Measurements from ENCODE around the gene CALHM5. TPM values are rescaled to one million over a fixed set of nuclear protein-coding genes. Genes with fewer than 3 reads are reported as not detected.
"Not testable (repeated sequence)": the region's sequence is repeated elsewhere in the genome, so short reads cannot be mapped to it uniquely, and the experiment has no call there.

Gene CALHM5
- polyA plus RNA-seq (ENCODE audit: insufficient read length in 12 of 12): 1 to 10 TPM in 11 of 12 donors, not detected in 1; 1.8 to 3.8 (median 3.2) TPM
- long read RNA-seq, donor 1: 0 reads
- long read RNA-seq, donor 2, full-length matches to known transcripts: 3 of 3 reads
- long read RNA-seq, donor 2, partial matches to known transcripts: 0 of 3 reads
- long read RNA-seq, donor 2, other reads (novel, unspliced or antisense): 0 of 3 reads
- long read RNA-seq, donor 3, full-length matches to known transcripts: 2 of 2 reads
- long read RNA-seq, donor 3, partial matches to known transcripts: 0 of 2 reads
- long read RNA-seq, donor 3, other reads (novel, unspliced or antisense): 0 of 2 reads
- long read RNA-seq, donor 4, full-length matches to known transcripts: 1 of 1 reads
- long read RNA-seq, donor 4, partial matches to known transcripts: 0 of 1 reads
- long read RNA-seq, donor 4, other reads (novel, unspliced or antisense): 0 of 1 reads
- long read RNA-seq, donor 5, full-length matches to known transcripts: 2 of 2 reads
- long read RNA-seq, donor 5, partial matches to known transcripts: 0 of 2 reads
- long read RNA-seq, donor 5, other reads (novel, unspliced or antisense): 0 of 2 reads
- long read RNA-seq, donor 6, full-length matches to known transcripts: 2 of 2 reads
- long read RNA-seq, donor 6, partial matches to known transcripts: 0 of 2 reads
- long read RNA-seq, donor 6, other reads (novel, unspliced or antisense): 0 of 2 reads
- long read RNA-seq, donor 7, full-length matches to known transcripts: 1 of 1 reads
- long read RNA-seq, donor 7, partial matches to known transcripts: 0 of 1 reads
- long read RNA-seq, donor 7, other reads (novel, unspliced or antisense): 0 of 1 reads
- long read RNA-seq, donor 8, full-length matches to known transcripts: 3 of 3 reads
- long read RNA-seq, donor 8, partial matches to known transcripts: 0 of 3 reads
- long read RNA-seq, donor 8, other reads (novel, unspliced or antisense): 0 of 3 reads
- long read RNA-seq, donor 9, full-length matches to known transcripts: 2 of 2 reads
- long read RNA-seq, donor 9, partial matches to known transcripts: 0 of 2 reads
- long read RNA-seq, donor 9, other reads (novel, unspliced or antisense): 0 of 2 reads
- long read RNA-seq, donor 10, full-length matches to known transcripts: 2 of 2 reads
- long read RNA-seq, donor 10, partial matches to known transcripts: 0 of 2 reads
- long read RNA-seq, donor 10, other reads (novel, unspliced or antisense): 0 of 2 reads
- long read RNA-seq, donor 11, full-length matches to known transcripts: 4 of 4 reads
- long read RNA-seq, donor 11, partial matches to known transcripts: 0 of 4 reads
- long read RNA-seq, donor 11, other reads (novel, unspliced or antisense): 0 of 4 reads

- DNase-seq: peak; percentile 43
Observed at GRCh38 chr6:116511424-116512110, at the start of gene CALHM5. TSS of gene CALHM5 (plus strand) at chr6:116511639. CDS start at chr6:116511697, 58 bp downstream.

- DNase-seq: peak; percentile 61
Observed at GRCh38 chr6:116461932-116462885, 49.2 kb upstream of the CALHM5 start.

GRCh38 chr6:116463301-116463700 lies 48.1 kb upstream of the CALHM5 start:
- no peak for DNase-seq

GRCh38 chr6:116465246-116465645 lies 46.2 kb upstream of the CALHM5 start:
- DNase-seq: no peak

- DNase-seq: no peak
Observed at GRCh38 chr6:116467096-116467495, 44.3 kb upstream of the CALHM5 start.

- no peak for DNase-seq
Observed at GRCh38 chr6:116467514-116467913, 43.9 kb upstream of the CALHM5 start.

- DNase-seq: no peak
Observed at GRCh38 chr6:116468293-116468692, 43.1 kb upstream of the CALHM5 start.

- no peak for DNase-seq
Observed at GRCh38 chr6:116471531-116471930, 39.9 kb upstream of the CALHM5 start.

GRCh38 chr6:116472706-116473105 lies 38.7 kb upstream of the CALHM5 start:
- no peak for DNase-seq

- no peak for DNase-seq
Observed at GRCh38 chr6:116475141-116475540, 36.3 kb upstream of the CALHM5 start.

- no peak for DNase-seq
Observed at GRCh38 chr6:116476002-116476678, 35.3 kb upstream of the CALHM5 start.

GRCh38 chr6:116482780-116483179 lies 28.7 kb upstream of the CALHM5 start:
- no peak for DNase-seq

GRCh38 chr6:116483616-116484015 lies 27.8 kb upstream of the CALHM5 start:
- no peak for DNase-seq

- no peak for DNase-seq
Observed at GRCh38 chr6:116485559-116486184, 25.8 kb upstream of the CALHM5 start.

- DNase-seq: no peak
Observed at GRCh38 chr6:116491610-116492330, 19.7 kb upstream of the CALHM5 start.

GRCh38 chr6:116492331-116493067 lies 18.9 kb upstream of the CALHM5 start:
- DNase-seq: no peak

GRCh38 chr6:116495161-116495560 lies 16.3 kb upstream of the CALHM5 start:
- not testable (repeated sequence) for DNase-seq
